HG02885 (cell line): ENCODE results near the gene NUF2.
A peak's percentile ranks its signal among the peaks of the same experiment; 100 is the strongest.
"Not testable (repeated sequence)": the region's sequence is repeated elsewhere in the genome, so short reads cannot be mapped to it uniquely, and the experiment has no call there.

Source experiments
- ATAC-seq: cut with Tn5 transposase; IDR thresholded peaks from one replicate; pipeline ENCODE4 v1.9.1; 2021; ENCODE audit warnings: mild to moderate bottlenecking; ENCODE audit not compliant: unreplicated experiment, poor library complexity

NUF2 gene

DNA sequence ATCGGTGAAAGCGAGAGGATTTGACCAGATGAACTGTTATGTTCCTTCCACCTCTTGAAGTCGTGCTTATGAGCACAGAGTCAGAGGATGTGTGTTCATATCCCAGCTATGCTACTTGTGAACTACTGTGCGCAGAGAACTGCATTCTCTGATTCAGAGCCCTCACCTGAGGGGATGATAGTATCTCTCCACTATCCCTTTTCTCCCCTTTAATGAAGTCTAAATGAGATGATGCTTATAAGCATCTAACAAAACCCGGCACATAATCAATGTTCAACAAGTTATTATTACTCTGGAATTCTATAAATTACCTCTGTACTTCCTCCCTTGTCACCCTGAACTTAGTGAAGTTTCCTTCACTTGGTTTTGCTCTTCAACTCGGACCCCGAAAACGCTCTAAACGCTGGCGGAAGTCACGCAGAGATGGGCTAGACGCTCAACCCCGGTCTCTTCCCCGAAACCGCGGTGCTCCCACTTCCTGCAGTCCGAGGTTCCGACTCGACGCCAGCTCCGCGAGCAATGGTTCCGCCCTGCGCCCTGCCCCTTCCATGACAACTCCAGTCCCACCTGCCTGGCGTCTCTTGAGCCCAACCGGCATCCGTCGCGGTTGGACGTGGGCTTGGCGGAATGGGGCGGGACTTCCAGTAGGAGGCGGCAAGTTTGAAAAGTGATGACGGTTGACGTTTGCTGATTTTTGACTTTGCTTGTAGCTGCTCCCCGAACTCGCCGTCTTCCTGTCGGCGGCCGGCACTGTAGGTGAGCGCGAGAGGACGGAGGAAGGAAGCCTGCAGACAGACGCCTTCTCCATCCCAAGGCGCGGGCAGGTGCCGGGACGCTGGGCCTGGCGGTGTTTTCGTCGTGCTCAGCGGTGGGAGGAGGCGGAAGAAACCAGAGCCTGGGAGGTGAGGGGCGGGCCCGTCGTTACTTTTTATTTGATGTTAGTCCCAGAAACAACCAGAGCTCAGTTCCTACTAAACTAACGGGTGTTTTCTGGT lies at the start of gene NUF2:
NUF2 (plus strand) TSS at position 644 of the 995 bp plus-strand sequence. CDS start 4,098 bp downstream, outside the sequence.
- peak; percentile 94 for ATAC-seq

DNA sequence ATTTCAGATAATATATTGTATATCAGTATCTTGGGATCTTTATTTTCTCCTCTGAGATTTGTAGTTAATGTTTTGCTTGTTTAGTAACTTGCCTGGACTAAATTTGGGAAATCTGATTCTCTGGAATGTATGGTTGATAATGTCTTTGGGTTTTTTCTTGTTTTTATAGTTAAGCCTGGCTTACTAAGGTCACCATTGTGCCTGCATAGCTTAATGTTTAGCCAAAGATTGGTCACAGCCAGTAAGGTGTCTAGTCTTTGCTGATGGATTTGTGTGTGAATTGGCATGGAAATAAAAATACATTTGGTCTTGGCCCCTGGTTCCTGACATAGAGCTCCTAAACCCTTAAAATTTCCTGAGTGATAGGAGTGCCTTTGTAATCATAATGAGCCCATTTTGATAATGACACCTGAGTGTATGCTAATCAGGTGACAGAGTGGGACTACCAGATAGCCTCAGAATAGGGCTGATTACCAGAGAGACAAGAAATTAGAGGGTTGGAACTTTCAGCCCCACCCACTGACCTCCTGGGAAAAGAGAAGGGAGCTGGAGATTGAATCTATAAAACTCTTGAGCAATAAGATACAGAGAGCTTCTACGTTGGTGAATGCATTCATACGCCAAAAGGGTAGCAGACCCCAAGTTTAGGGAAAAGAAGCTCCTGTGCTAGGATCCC lies 47.9 kb upstream of the NUF2 start:
- ATAC-seq = no peak

DNA sequence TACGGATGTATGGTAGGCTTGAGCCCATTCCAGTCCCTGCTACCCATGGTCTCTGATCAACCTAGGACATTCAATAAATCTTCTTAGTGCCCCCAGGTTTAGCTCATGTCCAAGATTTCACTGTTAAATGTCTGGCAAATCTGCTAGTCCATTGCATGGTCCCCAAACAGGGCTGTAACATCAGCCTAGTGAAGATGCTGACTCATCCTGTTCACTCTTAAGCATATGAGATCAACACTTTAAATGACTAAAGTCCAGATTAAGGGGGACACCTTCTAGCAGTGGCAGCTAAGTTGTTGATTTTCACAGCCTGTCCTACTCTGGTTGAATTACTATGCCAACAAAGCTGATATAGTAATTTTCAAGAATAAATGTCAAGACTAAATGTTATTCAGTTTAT lies 46.5 kb upstream of the NUF2 start:
- ATAC-seq = no peak

DNA sequence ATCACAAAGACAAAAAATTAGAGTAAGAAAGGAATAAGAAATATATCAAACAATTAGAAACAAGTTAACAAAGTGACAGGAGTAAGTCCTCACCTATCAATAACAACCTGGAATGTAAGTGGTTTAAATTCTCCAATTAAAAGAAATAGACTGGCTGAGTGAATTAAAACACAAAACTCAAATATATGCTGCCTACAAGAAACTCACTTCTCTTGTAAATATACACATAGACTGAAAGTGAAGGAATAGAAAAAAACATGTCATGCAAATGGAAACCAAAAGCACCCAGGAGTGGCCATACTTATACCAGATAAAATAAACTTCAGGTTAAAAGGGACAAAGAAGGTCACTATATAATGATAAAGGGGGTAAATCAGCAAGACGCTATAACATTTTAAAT lies 43.2 kb upstream of the NUF2 start:
- no peak for ATAC-seq

DNA sequence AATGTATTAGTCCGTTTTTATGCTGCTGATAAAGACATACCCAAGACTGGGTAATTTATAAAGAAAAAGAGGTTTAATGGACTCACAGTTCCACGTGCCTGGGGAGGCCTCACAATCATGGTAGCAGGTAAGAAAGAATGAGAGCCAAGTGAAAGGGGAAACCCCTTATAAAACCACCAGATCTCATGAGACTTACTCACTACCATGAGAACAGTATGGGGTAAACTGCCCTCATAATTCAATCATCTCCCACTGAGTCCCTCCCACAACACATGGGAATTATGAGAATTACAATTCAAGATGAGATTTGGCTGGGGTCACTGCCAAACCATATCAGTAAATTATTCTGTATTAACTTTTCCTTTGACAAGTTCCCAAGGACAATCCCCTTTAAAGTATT lies 36.9 kb upstream of the NUF2 start:
- not testable (repeated sequence) for ATAC-seq

DNA sequence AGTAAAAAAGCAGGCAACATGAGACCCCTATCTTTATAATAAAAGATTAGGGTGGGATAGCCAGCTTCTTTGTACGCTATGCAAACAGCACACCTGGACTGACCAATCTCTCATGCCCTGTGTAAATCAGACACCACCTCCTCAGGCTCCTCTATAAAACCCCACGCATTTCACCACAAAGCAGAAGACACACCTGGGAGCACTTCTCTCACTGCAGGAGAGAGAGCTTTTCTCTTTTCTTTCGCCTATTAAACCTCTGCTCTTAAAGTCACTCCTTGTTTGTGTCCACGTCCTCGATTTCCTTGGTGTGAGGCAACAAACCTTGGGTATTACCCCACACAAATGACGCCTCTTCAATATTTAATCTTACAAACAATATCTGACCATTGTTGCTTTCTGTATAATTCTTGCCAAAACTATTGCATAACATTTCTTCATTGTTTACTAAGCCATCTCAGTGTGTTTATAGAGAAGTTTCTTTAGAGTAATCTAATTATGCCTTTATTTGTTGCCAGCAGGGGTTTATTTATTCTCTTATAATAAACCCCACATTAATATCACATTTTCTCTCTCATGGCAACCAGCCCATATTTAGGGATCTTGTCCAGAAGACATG lies 31.6 kb upstream of the NUF2 start:
- no peak for ATAC-seq

DNA sequence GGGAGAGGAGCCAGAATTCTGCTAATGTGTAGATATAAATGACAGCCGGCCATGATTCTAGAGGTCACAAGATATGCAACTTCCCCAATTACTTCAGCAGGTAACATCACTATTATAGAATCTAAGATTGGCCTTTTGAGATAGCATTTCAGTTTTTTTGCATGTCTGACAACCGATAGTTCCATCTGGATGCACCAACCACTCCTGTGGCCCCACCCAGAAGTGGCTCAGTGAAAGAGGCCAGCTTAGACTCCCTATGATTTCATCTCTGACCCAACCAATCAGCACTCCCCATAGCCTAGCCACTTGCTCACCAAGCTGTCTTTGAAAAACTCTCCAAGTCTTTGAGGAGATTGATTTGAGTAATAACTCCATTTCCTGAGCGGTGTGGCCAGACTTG lies 30.3 kb upstream of the NUF2 start:
- ATAC-seq = no peak

DNA sequence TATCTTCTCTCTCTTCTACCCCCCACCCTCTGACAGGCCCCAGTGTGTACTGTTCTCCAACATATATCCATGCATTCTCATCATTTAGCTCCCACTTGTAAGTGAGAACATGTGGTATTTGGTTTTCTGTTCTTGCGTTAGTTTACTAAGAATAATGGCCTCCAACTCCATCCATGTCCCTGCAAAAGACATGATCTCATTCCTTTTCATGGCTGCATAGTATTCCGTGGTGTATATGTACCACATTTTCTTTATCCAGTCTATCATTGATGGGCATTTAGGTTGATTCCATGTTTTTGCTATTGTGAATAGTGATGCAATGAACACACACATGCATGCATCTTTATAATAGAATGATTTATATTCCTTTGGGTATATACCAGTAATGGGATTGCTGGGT lies 29.6 kb upstream of the NUF2 start:
- not testable (repeated sequence) for ATAC-seq

DNA sequence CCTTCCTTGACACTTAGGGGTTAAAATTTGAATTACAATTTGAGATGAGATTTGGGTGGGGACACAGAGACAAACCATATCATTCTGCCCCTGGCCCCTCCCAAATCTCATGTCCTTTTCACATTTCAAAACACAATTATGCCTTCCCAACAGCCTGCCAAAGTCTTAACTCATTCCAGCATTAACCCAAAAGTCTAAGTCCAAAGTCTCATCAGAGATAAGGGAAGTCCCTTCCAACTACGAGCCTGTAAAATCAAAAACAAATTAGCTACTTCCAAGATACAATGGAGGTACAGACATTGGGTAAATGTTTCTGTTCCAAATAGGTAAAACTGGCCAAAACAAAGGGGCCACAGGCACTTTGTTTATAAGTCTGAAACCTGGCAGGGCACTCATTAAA lies 28.3 kb upstream of the NUF2 start:
- not testable (repeated sequence) for ATAC-seq

DNA sequence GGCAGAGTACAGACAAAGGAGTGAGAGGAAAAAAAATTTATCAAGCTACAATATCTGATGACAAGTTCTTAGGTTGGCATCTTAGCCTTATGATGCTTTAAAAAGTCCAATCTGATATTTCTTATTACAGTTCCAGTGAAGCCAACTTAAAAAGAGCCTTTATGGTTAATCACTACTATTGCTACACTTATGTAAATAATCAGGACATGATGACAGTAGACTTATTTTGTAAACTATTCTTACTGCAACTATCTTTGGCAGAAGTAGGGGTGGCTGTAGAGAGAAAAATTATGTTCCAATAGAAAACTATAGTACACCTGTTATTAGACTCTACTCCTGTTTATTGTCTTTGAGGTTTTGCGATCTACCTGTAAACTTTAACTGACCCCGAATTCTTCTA lies 25.8 kb upstream of the NUF2 start:
- ATAC-seq = no peak

DNA sequence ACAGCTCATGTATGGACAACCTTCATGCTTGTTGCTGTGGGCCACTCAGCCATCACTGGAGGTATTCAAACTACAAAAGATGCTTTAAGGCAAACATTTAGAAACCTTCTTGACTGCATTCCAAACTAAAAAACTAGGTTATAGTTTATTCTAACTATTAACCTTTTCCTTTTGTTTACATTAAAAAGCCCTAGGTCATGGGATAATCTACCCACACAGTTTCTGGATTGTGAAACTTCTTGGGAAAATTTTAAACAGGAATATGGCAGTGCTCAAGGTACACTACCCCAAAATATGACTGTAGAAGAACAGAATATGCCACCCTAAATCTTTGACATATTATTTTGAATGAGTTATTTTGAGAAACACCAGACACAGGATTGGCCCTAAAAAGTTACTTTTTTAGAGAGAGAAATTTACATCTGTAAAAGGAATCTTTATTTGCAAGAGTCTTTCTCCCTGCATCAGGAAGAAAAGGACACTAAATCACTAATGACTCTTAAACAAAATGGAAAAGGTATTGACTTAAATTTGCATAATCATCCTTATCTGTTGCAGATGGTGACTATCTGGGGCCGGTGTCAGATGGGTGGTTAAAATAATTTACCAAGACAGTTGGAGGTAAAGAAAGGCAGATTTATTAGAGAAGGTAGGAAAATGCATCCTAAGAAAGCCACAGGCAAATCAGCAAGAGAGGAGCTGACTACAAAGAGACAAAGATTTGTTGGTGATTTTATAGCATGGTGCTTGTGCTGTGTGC lies 25.1 kb upstream of the NUF2 start:
- no peak for ATAC-seq

DNA sequence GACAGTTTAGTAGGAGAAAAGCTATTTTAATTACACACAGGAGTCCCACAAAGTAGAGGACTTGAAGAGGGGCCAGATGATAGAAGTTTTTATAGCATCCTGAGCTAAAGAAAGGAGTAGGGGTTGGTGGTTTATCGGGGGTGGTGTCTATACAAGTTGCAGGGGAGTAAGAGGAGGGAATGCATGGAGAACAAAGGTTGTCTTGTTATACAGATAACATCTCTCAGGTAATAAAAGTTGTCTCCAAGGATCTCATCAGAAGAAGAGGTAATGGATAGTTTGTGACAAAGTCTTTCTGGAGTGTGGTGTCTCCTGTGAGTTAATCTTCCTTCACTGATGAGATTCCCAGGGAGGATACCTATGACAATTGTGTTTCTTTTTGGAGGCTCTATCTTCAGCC lies 23.4 kb upstream of the NUF2 start:
- ATAC-seq = no peak

DNA sequence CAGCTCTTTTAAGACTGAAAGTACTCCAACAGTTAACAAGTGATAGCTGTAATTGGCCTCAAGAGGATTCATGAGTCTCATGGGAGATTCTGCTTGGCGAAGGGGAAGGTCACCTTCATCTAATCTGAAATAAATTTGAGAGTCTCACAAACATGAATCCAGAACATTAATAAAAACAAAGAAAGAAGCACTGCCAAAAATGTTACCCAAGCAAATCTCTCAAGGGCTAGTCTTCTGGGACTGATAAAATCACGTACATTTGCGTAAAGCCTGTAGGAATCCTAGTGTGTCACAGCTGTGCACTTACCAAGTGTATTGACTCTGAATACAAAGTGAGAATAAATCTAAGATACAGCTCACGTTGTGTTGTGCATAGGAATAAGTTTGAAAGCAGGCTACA lies 21.2 kb upstream of the NUF2 start:
- ATAC-seq = no peak

DNA sequence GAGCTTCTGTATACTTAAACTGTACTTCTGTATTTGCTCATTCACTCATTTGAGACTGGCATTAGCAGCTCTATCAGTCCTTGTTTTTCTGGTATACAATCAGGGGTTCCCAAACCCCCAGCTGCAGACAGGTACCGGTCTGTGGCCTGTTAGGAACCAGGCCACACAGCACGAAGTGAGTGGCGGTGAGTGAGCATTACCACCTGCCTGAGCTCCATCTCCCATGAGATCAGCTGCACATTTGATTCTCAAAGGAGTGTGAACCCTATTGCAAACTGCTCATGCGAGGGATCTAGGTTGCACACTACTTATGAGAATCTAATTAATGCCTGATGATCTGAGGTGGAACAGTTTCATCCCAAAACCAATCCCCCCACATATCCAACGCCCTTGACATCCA lies 18.2 kb upstream of the NUF2 start:
- ATAC-seq = no peak

DNA sequence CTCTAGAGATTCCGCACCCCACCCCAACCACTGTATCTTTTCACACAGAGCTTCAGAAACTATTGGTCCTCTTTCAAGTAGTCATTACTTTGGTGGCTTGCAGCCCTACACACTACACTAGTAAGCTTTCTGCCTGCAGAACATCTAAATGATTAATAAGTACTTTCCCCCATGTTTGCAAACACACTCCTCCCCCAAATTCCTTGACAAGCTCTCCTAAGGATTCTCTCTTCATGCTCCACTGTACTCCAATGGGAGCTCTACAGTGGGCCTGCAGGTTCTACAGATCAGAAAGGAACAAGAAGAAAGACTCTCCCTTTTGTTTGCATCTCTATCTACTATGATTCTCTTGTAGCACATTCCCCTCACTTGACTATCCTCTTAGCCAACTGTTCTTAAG lies 16.3 kb upstream of the NUF2 start:
- ATAC-seq = no peak

DNA sequence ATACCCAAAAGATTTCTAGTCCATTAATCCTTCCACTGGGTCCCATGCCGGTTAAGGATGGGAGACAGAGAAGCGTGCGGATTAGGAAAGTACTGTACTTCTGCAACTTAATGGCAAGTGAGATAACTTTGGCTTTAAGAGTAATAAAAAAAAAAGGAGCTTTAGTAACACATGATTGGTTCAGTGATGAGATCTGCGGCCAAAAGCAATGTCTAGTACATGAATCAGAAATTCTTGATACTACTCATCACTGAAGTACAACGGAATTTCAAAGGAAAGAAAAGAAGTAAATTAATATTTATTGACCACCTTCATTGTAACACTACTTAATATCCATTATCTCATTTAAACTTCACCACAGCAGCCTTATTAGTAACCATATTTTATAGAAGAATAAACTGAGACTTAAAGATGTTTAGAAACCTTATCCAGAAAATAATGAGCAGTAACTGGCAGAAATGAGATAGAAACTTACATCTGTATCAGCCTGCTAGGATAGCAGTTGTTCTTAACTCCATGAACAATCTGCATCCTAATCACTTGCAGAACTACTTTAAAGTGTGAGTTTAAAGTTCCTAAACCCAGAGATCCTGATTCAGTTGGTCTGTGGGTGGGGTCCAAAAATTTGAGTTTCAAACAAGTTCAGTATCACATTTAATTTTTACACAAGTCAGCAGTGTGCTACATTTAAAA lies 14.1 kb upstream of the NUF2 start:
- ATAC-seq = no peak

DNA sequence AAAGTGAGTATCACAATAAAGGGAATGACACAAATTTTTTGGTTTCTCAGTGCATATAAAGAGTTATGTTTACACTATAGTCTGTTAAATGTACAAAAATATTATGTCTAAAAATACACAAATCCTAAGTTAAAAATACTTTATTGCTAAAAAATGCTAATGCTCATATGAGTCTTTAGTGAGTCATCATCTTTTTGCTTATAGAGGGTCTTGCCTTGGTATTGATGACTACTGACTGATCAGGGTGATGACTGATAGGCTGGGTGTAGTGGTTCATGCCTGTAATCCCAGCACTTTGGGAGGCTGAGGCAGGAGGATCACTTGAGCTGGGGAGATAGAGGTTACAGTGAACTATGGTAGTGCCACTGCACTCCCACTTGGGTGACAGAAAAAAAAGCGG lies 12.9 kb upstream of the NUF2 start:
- ATAC-seq = no peak

DNA sequence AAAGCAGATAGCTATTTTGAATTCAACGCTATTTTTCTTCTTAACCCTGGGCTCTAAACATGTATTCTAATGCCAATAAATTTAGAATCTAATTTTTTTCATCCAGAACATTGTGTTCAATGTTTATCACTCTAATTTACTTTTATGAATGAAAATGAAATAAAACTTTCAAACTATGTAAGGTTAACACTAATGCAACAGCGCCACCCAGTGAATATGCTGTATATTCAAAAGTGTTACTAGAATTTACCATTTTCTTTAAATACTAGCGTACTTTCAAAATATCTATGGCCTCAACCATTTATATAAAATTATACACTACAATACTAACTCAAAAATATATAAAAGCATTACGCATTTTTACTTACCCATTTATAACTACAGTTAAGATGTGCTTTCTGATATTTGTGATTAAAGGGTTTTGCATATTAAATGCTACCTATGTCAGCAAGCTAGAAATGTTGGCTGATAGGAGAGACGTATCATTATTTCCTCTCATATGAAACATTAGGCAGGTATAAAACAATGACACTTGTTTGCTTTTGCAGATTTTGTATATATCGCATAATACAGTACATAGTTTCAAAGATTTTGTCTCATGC lies 5.9 kb upstream of the NUF2 start:
- no peak for ATAC-seq

DNA sequence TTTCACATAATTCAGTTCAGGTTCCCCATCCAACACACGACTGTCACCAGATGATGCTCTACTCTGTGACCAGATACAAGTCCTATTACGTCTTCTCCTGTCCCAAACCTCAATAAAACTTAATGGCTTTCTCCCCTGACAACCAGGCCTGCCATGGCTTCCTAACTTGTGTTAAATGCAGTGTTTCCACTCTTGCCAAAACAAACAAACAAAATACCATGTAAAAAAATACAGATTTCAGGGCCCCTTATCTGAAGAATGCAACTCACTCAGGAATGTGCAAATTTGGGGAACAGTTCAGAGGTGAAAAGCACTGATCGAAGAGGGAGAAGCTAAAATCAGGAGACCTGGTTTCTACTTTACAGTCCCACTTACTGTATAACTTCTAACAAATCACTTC lies 863 bp upstream of the NUF2 start:
- ATAC-seq = no peak
